ENCODE measurements around the gene IQSEC1.

GRCh38 chr3:12879191-12879815, 193.9 kb downstream of the IQSEC1 start:
- TF ChIP-seq EZH2 (IDR thresholded peaks at IDR 0.05; ENCODE audit: low read length) (no peak), CTCF (optimal IDR thresholded peaks at IDR 0.05 in 1 of 3, IDR thresholded peaks at IDR 0.05 in 1 of 3, conservative IDR thresholded peaks at IDR 0.05 in 1 of 3; ENCODE audit: extremely low read depth in 1 of 3, insufficient read depth in 2 of 3, low read length in 3 of 3) (no peak)
